Measurements from ENCODE around the gene ZNF407. TPM values are rescaled to one million over a fixed set of nuclear protein-coding genes. Genes with fewer than 3 reads are reported as not detected.
A peak's percentile ranks its signal among the peaks of the same experiment; 100 is the strongest.

Gene ZNF407
- total RNA-seq, 1 donor from 2014 or later = 16.1 TPM

- intact Hi-C loops (cut with DNase I) = loop anchor here (10.0 kb wide), 1 partner anchor 577 kb away; no protein-coding TSS in a partner anchor
- no peak for DNase-seq
Observed at GRCh38 chr18:74897971-74898657, 300.4 kb downstream of the ZNF407 start.

GRCh38 chr18:74898965-74899364 is 301.3 kb downstream of the ZNF407 start:
- no peak overlapping the region for H3K27ac ChIP-seq
- no peaks in the 10 kb centered on the region for H3K36me3 ChIP-seq
- peaks cover 4% of the 10 kb centered on the region for H3K4me1 ChIP-seq
- no peak for ATAC-seq
- DNase-seq = no peak
- no peaks in the 10 kb centered on the region for H3K27me3 ChIP-seq (ENCODE audit: low read depth)
- H3K9me3 ChIP-seq = no peaks in the 10 kb centered on the region
- no peak for TF ChIP-seq CTCF (IDR thresholded peaks at IDR 0.05)
- H3K4me3 ChIP-seq = no peak overlapping the region
- intact Hi-C loops (cut with DNase I) = loop anchor here (10.0 kb wide), 1 partner anchor 576 kb away; no protein-coding TSS in a partner anchor

More at GRCh38 chr18:74897971-74898657, 300.4 kb downstream of the ZNF407 start:
- TF ChIP-seq CTCF (IDR thresholded peaks at IDR 0.05) = no peak
- H3K27ac ChIP-seq = no peak overlapping the region
- no peak overlapping the region for H3K4me3 ChIP-seq
- H3K4me1 ChIP-seq = peaks cover 4% of the 10 kb centered on the region
- H3K9me3 ChIP-seq = no peaks in the 10 kb centered on the region
- H3K27me3 ChIP-seq (ENCODE audit: low read depth) = no peaks in the 10 kb centered on the region
- no peak for ATAC-seq
- no peaks in the 10 kb centered on the region for H3K36me3 ChIP-seq

- no peak for ATAC-seq
- no peak overlapping the region for H3K27ac ChIP-seq
- intact Hi-C loops (cut with DNase I) = loop anchor here (10.0 kb wide), 1 partner anchor 575 kb away; no protein-coding TSS in a partner anchor
- no peak overlapping the region for H3K4me3 ChIP-seq
- no peak for TF ChIP-seq CTCF (IDR thresholded peaks at IDR 0.05)
- H3K27me3 ChIP-seq (ENCODE audit: low read depth) = no peaks in the 10 kb centered on the region
- H3K4me1 ChIP-seq = peaks cover 4% of the 10 kb centered on the region
- no peaks in the 10 kb centered on the region for H3K36me3 ChIP-seq
- peak; percentile 59 for DNase-seq
- no peaks in the 10 kb centered on the region for H3K9me3 ChIP-seq
Observed at GRCh38 chr18:74899554-74899953, 301.9 kb downstream of the ZNF407 start.

- no peaks in the 10 kb centered on the region for H3K27me3 ChIP-seq (ENCODE audit: low read depth)
- H3K27ac ChIP-seq = no peak overlapping the region
- intact Hi-C loops (cut with DNase I) = no loop called here
- H3K4me1 ChIP-seq = peaks cover 4% of the 10 kb centered on the region
- H3K4me3 ChIP-seq = no peak overlapping the region
- no peaks in the 10 kb centered on the region for H3K9me3 ChIP-seq
- H3K36me3 ChIP-seq = no peaks in the 10 kb centered on the region
- no peak for DNase-seq
- ATAC-seq = peak; percentile 56 to 77
- no peak for TF ChIP-seq CTCF (IDR thresholded peaks at IDR 0.05)
Observed at GRCh38 chr18:74901362-74902146, 303.9 kb downstream of the ZNF407 start.

GRCh38 chr18:74902147-74902455 is 304.4 kb downstream of the ZNF407 start:
- Histone ChIP-seq H3K9me3 (no peaks in the 10 kb centered on the region), H3K27me3 (ENCODE audit: low read depth) (no peaks in the 10 kb centered on the region), H3K4me3 (no peak overlapping the region), H3K27ac (no peak overlapping the region), H3K4me1 (peaks cover 4% of the 10 kb centered on the region), H3K36me3 (no peaks in the 10 kb centered on the region)
- TF ChIP-seq CTCF (IDR thresholded peaks at IDR 0.05) = no peak
- no peak for DNase-seq
- intact Hi-C loops (cut with DNase I) = no loop called here
- ATAC-seq = no peak
